ENCODE measurements around the gene NHEJ1. TPM values are rescaled to one million over a fixed set of nuclear protein-coding genes. Genes with fewer than 3 reads are reported as not detected.
A peak's percentile ranks its signal among the peaks of the same experiment; 100 is the strongest.

NHEJ1 gene
- total RNA-seq, 1 experiment from 2014 or later, result 20.8 TPM

DNA sequence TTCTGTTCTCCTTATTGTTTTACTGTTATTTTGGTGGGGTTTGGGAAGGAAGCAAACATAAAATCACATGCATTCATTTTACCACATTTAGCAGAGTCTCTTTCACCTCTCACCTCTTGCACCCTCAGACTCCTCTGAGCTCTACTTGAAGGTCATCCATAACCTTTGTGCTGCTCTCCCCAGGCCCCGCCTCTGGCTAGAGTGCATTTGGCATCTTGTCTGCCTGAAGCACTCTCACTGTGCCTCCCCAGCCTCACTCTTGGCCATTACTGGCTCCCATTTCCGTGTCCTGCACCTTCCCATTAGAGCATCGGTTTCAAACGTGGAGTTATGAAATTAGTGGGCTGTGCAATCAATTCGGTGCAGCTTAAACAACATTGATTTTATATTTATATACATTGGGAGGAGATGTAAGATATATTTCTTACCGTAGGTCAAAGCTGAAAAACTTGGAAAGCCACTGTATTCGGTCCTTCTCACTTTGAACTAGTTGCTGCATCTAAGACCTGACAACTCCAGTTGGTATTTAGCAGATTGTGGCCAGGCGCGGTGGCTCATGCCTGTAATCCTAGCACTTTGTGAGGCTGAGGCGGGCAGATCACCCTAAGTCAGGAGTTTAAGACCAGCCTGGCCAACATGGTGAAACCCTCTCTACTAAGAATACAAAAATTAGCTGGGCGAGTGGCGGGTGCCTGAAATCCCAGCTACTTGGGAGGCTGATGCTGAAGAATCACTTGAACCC lies 39.0 kb upstream of the NHEJ1 start:
- H3K79me1 ChIP-seq (ENCODE audit: insufficient read depth, low read depth, low read length, poor library complexity, severe bottlenecking), result no peaks in the 10 kb centered on the region
- H3T11ph ChIP-seq (ENCODE audit: low read length), result no peak overlapping the region
- H3K27me3 ChIP-seq (ENCODE audit: insufficient read depth, low read length), result no peaks in the 10 kb centered on the region
- no CpG with 5 or more reads among the region's 12 CpGs for WGBS (ENCODE audit: extremely low coverage, insufficient read length, low lambda C conversion rate)
- H3K79me2 ChIP-seq (ENCODE audit: insufficient read depth, low read length), result no peaks in the 10 kb centered on the region
- no peak overlapping the region for H2BK20ac ChIP-seq (ENCODE audit: low read depth, low read length, poor library complexity, severe bottlenecking)
- peaks cover 11 to 20% of the 10 kb centered on the region in 2 experiments for H3K4me1 Mint-ChIP-seq
- H3K23ac ChIP-seq (ENCODE audit: insufficient read length, low read depth, low read length), result no peak overlapping the region
- no peak overlapping the region for H2AFZ ChIP-seq (ENCODE audit: low read length)
- no peak overlapping the region for H2BK15ac ChIP-seq (ENCODE audit: low read depth, low read length)
- H3K27ac Mint-ChIP-seq, result no peak overlapping the region; a peak in 1 of 7 replicates
- no peak overlapping the region for H2BK12ac ChIP-seq (ENCODE audit: insufficient read length, low read depth, low read length)
- H3K9me3 Mint-ChIP-seq, result peaks cover 6 to 7% of the 10 kb centered on the region in 2 experiments; a peak in 4 of 5 replicates
- TF ChIP-seq, protein P1, sequence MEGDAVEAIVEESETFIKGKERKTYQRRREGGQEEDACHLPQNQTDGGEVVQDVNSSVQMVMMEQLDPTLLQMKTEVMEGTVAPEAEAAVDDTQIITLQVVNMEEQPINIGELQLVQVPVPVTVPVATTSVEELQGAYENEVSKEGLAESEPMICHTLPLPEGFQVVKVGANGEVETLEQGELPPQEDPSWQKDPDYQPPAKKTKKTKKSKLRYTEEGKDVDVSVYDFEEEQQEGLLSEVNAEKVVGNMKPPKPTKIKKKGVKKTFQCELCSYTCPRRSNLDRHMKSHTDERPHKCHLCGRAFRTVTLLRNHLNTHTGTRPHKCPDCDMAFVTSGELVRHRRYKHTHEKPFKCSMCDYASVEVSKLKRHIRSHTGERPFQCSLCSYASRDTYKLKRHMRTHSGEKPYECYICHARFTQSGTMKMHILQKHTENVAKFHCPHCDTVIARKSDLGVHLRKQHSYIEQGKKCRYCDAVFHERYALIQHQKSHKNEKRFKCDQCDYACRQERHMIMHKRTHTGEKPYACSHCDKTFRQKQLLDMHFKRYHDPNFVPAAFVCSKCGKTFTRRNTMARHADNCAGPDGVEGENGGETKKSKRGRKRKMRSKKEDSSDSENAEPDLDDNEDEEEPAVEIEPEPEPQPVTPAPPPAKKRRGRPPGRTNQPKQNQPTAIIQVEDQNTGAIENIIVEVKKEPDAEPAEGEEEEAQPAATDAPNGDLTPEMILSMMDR (conservative IDR thresholded peaks at IDR 0.05), result no peak
- no peaks in the 10 kb centered on the region for H3K23me2 ChIP-seq (ENCODE audit: insufficient read length, low read depth, low read length, poor library complexity, severe bottlenecking)
- H2AK5ac ChIP-seq (ENCODE audit: insufficient read length, low read length), result peak overlapping the region; percentile 80
- H4K5ac ChIP-seq (ENCODE audit: insufficient read length, low read depth, low read length), result no peak overlapping the region
- H3K9me3 ChIP-seq (ENCODE audit: control insufficient read depth, low read depth, low read length), result no peaks in the 10 kb centered on the region
- no peaks in the 10 kb centered on the region for H3K4me1 ChIP-seq (ENCODE audit: insufficient read depth, low read length)
- no peak overlapping the region for H2BK5ac ChIP-seq (ENCODE audit: insufficient read length, low read length)
- peak overlapping the region in 1 of 2 experiments; percentile 18; a peak in 1 of 5 replicates for H3K4me3 Mint-ChIP-seq
- H4K20me1 ChIP-seq (ENCODE audit: control insufficient read depth, insufficient read depth, insufficient read length), result no peaks in the 10 kb centered on the region
- DNase-seq, result no peak
- H3K4ac ChIP-seq (ENCODE audit: low read depth, low read length), result no peak overlapping the region
- H3K4me2 ChIP-seq (ENCODE audit: insufficient read depth, insufficient read length, low read length), result no peak overlapping the region
- no peak overlapping the region for H2BK120ac ChIP-seq (ENCODE audit: low read depth, low read length, poor library complexity, severe bottlenecking)
- peaks cover 2 to 4% (median 3%) of the 10 kb centered on the region in 3 experiments; a peak in 4 of 7 replicates for H3K36me3 Mint-ChIP-seq (ENCODE audit: insufficient read depth in 1 of 3, low read depth in 3 of 3)
- H3K9ac ChIP-seq (ENCODE audit: extremely low read depth, insufficient read length, low read length), result no peak overlapping the region
- peak overlapping the region; percentile 25 for H3K18ac ChIP-seq (ENCODE audit: insufficient read length, low read depth, low read length)
- no peak overlapping the region for H4K91ac ChIP-seq (ENCODE audit: insufficient read length, low read depth, low read length)
- no peak overlapping the region for H3K56ac ChIP-seq (ENCODE audit: insufficient read length, low read depth, low read length)
- H3K14ac ChIP-seq (ENCODE audit: insufficient read depth, low read length), result no peak overlapping the region
- H4K8ac ChIP-seq (replicated peaks; ENCODE audit: insufficient read length, low read depth, low read length), result no peak overlapping the region
- peaks cover 19% of the 10 kb centered on the region for H3K27me3 Mint-ChIP-seq (ENCODE audit: low read depth)
- no peak overlapping the region for H3K27ac ChIP-seq (ENCODE audit: insufficient read length, low read depth, low read length)

Data from H9 (cell line).